ENCODE measurements around the gene SOD2. TPM values are rescaled to one million over a fixed set of nuclear protein-coding genes. Genes with fewer than 3 reads are reported as not detected.

SOD2 gene
- total and polyA plus RNA-seq, 2 donors (not counting 3 experiments of a cell fraction or from before 2014, with no cell fraction given) = 31.6 to 62.7 TPM

GRCh38 chr6:159684013-159684304 lies 9.1 kb downstream of the SOD2 start:
- no peak for DNase-seq (ENCODE audit: low read depth, low spot score)
- no peak for FAIRE-seq
- ChIA-PET CTCF (no interaction called here), POLR2A (no interaction called here)
- H3K27ac ChIP-seq (ENCODE audit: insufficient read depth, low read depth, low read length) = no peak overlapping the region
- H3K4me2 ChIP-seq (ENCODE audit: insufficient read depth, low read length) = no peak overlapping the region
- no peak overlapping the region for H3K4me3 ChIP-seq (replicated peaks in 1 of 3; ENCODE audit: insufficient read depth in 1 of 3, low read depth in 1 of 3, low read length in 3 of 3)
- TF ChIP-seq EZH2 (IDR thresholded peaks at IDR 0.05; ENCODE audit: borderline replicate concordance, low read depth, low read length, severe bottlenecking) (no peak), CTCF (IDR thresholded peaks at IDR 0.05; ENCODE audit: extremely low read depth in 1 of 2, insufficient read depth in 1 of 2, low read depth in 1 of 2, low read length in 2 of 2) (no peak), POLR2A (IDR thresholded peaks at IDR 0.05; ENCODE audit: low read depth, low read length) (no peak), MYC (IDR thresholded peaks at IDR 0.05; ENCODE audit: low read depth, low read length) (no peak), JUN (IDR thresholded peaks at IDR 0.05; ENCODE audit: borderline replicate concordance, insufficient read depth, insufficient read length, low read depth) (no peak), POLR2AphosphoS5 (IDR thresholded peaks at IDR 0.05; ENCODE audit: insufficient read depth, low read depth, low read length) (no peak), MAX (IDR thresholded peaks at IDR 0.05; ENCODE audit: insufficient read depth, insufficient read length) (no peak), FOS (IDR thresholded peaks at IDR 0.05; ENCODE audit: borderline replicate concordance, insufficient read depth, low read length) (no peak), GATA2 (IDR thresholded peaks at IDR 0.05; ENCODE audit: insufficient read depth, insufficient read length, low read depth, low read length) (no peak)
- no peaks in the 10 kb centered on the region for H3K27me3 ChIP-seq (ENCODE audit: control insufficient read depth in 2 of 2, insufficient read depth in 2 of 2, low read length in 2 of 2)
- H2AFZ ChIP-seq (ENCODE audit: low read depth, low read length) = no peak overlapping the region
- intact Hi-C loops (cut with micrococcal nuclease) = no loop called here
- BruUV-seq (replicated peaks) = no TSS peak
- no peak overlapping the region for H3K9ac ChIP-seq (replicated peaks; ENCODE audit: extremely low read depth, insufficient read depth, low read length)
- H3K79me2 ChIP-seq (ENCODE audit: control insufficient read depth, insufficient read depth, low read length) = peaks cover under 1% of the 10 kb centered on the region
- no peaks in the 10 kb centered on the region for H3K9me3 ChIP-seq (replicated peaks; ENCODE audit: control insufficient read depth, insufficient read depth, low read length)
- H4K20me1 ChIP-seq (replicated peaks; ENCODE audit: control insufficient read depth, extremely low read depth, insufficient read depth, low read length) = no peaks in the 10 kb centered on the region
- no peaks in the 10 kb centered on the region for H3K9me1 ChIP-seq (replicated peaks; ENCODE audit: control insufficient read depth, extremely low read depth, insufficient read depth, low read length)
- peaks cover under 1 to 2% of the 10 kb centered on the region in 2 experiments for H3K36me3 ChIP-seq (ENCODE audit: control insufficient read depth in 2 of 2, extremely low read depth in 1 of 2, insufficient read depth in 2 of 2, low read length in 2 of 2)
- peaks cover 15% of the 10 kb centered on the region for H3K4me1 ChIP-seq (ENCODE audit: control insufficient read depth, extremely low read depth, insufficient read depth, low read length)
- dilution Hi-C loops (cut with MboI; ENCODE audit: extremely low pct_ligation_motif_present, low sequenced_read_pairs) = no loop called here
